Panc1 (cell line): Measurements from ENCODE around the gene SETMAR.

Experiments used
- POLR2AphosphoS5 ChIP-seq: IDR thresholded peaks from 2 replicates; pipeline ENCODE4 v1.6.1; 2012; ENCODE audit warnings: mild to moderate bottlenecking, low read depth, low read length, moderate library complexity
- TCF7L2 ChIP-seq: IDR thresholded peaks from 2 replicates; pipeline ENCODE4 v1.6.1; 2011; ENCODE audit warnings: mild to moderate bottlenecking, low read depth, low read length, inconsistent platforms
- TF ChIP-seq, protein P1 (sequence below): fragments of 450-650 bp; IDR thresholded peaks from 2 replicates; pipeline ENCODE4 v1.5.1; 2017; ENCODE audit warnings: mild to moderate bottlenecking

DNA sequence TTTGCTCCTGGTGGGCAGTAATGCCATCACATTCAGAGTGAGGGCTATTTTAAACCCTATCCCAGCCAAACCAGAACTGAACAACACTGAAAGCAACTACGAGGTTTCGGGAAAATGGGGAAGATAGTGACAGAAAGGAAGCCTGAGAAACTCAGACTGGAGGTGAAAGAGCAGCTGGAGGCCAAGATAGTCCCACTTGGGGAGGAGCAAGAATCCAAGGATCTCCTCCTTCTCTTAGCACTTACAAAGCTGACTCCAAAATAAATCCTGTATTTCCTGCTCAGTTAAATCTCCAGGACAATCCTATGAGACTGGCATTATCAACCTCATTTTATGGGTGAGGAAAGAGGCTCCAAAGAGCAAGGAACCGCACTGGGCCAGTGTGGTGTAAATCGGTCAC, 14.1 kb upstream of the SETMAR start:
- no peak for TF ChIP-seq POLR2AphosphoS5
- TF ChIP-seq, protein P1, sequence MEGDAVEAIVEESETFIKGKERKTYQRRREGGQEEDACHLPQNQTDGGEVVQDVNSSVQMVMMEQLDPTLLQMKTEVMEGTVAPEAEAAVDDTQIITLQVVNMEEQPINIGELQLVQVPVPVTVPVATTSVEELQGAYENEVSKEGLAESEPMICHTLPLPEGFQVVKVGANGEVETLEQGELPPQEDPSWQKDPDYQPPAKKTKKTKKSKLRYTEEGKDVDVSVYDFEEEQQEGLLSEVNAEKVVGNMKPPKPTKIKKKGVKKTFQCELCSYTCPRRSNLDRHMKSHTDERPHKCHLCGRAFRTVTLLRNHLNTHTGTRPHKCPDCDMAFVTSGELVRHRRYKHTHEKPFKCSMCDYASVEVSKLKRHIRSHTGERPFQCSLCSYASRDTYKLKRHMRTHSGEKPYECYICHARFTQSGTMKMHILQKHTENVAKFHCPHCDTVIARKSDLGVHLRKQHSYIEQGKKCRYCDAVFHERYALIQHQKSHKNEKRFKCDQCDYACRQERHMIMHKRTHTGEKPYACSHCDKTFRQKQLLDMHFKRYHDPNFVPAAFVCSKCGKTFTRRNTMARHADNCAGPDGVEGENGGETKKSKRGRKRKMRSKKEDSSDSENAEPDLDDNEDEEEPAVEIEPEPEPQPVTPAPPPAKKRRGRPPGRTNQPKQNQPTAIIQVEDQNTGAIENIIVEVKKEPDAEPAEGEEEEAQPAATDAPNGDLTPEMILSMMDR, result no peak
- no peak for TF ChIP-seq TCF7L2
